ENCODE data around the gene ADAM29. TPM values are rescaled to one million over a fixed set of nuclear protein-coding genes. Genes with fewer than 3 reads are reported as not detected.
"Not testable (repeated sequence)": the region's sequence is repeated elsewhere in the genome, so short reads cannot be mapped to it uniquely, and the experiment has no call there.

Gene ADAM29
- total RNA-seq: not detected

DNA sequence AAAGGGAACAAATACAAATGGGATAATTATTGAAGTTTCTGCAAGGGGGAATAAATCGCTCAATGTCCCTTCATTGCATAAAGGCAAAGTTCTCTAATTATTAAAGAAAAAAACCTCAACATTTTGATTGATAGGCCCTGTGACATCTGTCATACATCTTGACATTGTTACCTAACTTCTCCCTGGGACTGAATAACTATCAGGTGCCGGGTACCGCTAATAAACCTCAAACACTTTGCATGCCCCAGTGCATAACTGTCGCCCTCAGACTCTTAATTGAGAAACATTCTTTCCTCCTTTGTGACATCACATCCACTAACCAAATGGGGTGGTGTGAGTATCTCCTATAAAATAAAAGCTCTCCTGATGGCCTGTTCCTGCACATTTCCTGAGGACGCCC is at the start of gene ADAM29:
TSS of gene ADAM29 (plus strand) at position 301 of the 400 bp plus-strand sequence. CDS start 57,168 bp downstream, outside the sequence.
- no peak for DNase-seq
- Histone ChIP-seq H3K27ac (no peak within 1 kb of the TSS), H3K4me3 (no peak within 1 kb of the TSS), H3K9me3 (no peaks in the 10 kb centered on the region), H3K27me3 (no peaks in the 10 kb centered on the region), H3K36me3 (no peaks in the 10 kb centered on the region), H3K4me1 (no peaks in the 10 kb centered on the region)
- TF ChIP-seq POLR2A (IDR thresholded peaks at IDR 0.05): no peak
- TF ChIP-seq, protein P1, sequence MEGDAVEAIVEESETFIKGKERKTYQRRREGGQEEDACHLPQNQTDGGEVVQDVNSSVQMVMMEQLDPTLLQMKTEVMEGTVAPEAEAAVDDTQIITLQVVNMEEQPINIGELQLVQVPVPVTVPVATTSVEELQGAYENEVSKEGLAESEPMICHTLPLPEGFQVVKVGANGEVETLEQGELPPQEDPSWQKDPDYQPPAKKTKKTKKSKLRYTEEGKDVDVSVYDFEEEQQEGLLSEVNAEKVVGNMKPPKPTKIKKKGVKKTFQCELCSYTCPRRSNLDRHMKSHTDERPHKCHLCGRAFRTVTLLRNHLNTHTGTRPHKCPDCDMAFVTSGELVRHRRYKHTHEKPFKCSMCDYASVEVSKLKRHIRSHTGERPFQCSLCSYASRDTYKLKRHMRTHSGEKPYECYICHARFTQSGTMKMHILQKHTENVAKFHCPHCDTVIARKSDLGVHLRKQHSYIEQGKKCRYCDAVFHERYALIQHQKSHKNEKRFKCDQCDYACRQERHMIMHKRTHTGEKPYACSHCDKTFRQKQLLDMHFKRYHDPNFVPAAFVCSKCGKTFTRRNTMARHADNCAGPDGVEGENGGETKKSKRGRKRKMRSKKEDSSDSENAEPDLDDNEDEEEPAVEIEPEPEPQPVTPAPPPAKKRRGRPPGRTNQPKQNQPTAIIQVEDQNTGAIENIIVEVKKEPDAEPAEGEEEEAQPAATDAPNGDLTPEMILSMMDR (IDR thresholded peaks at IDR 0.05): no peak

DNA sequence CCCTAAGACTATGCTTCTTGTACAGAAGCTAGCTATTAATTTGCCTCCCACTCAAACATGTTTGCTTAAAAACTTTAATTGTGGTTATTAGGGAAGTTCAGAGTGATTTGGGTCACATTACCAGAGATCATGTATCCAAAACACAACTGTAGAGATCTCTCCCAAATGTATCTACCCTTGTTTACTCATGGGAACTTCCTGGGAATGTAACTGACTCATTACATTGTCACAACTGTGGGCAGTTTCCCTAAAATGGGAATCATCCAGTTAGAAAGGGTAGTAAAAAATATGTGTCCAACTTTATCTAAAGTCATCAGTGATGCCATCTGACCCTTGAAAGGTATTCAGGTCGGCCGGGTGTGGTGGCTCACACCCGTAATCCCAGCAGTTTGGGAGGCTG is 48.8 kb upstream of the ADAM29 start:
- Histone ChIP-seq H3K4me1 (no peaks in the 10 kb centered on the region), H3K27me3 (no peaks in the 10 kb centered on the region), H3K4me3 (no peak overlapping the region), H3K36me3 (no peaks in the 10 kb centered on the region), H3K9me3 (no peaks in the 10 kb centered on the region), H3K27ac (no peak overlapping the region)
- TF ChIP-seq, protein P1 (IDR thresholded peaks at IDR 0.05): no peak
- TF ChIP-seq POLR2A (IDR thresholded peaks at IDR 0.05): no peak
- DNase-seq: no peak

DNA sequence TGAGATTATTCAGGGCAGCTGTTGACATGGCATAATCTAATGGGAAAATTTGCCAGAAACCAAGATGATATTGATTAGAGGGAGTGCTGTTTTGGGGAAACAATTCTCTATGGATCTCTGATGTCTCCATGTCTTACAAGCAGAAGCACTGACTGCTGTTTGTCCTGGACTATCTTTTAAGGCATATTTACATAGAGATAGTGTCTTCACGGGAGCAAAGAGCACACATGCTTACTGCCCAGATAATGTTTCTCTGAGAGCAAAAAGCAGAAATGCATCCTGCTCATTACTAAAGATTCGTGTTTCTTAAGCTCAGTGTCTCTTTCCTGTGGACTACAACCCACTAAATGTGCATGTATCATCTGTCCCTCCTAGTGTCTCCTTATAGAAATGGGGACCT is 47.8 kb upstream of the ADAM29 start:
- no peak overlapping the region for H3K27ac ChIP-seq
- H3K27me3 ChIP-seq: no peaks in the 10 kb centered on the region
- H3K4me3 ChIP-seq: no peak overlapping the region
- H3K4me1 ChIP-seq: no peaks in the 10 kb centered on the region
- DNase-seq: no peak
- H3K9me3 ChIP-seq: no peaks in the 10 kb centered on the region
- no peaks in the 10 kb centered on the region for H3K36me3 ChIP-seq
- TF ChIP-seq, protein P1 (IDR thresholded peaks at IDR 0.05): no peak
- TF ChIP-seq POLR2A (IDR thresholded peaks at IDR 0.05): no peak

DNA sequence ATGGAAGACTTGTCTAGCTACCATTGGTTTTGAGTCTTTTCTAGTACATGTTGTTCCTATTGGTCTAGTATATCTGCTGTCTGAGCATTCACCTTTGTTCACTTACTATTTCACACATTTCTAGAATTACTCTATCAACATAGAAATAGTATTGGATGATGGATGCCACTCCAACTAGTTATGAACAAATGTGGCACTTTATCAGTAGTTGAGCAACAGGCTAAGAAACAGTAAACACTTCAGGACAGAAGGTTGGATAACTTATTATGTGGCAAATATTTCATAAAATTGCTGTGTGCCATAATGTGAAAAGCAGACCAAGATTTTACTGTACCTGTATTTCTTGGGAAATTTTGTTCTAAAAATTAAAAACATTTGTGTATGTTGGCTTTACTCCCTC is 46.8 kb upstream of the ADAM29 start:
- H3K9me3 ChIP-seq: no peaks in the 10 kb centered on the region
- no peaks in the 10 kb centered on the region for H3K27me3 ChIP-seq
- no peak overlapping the region for H3K27ac ChIP-seq

DNA sequence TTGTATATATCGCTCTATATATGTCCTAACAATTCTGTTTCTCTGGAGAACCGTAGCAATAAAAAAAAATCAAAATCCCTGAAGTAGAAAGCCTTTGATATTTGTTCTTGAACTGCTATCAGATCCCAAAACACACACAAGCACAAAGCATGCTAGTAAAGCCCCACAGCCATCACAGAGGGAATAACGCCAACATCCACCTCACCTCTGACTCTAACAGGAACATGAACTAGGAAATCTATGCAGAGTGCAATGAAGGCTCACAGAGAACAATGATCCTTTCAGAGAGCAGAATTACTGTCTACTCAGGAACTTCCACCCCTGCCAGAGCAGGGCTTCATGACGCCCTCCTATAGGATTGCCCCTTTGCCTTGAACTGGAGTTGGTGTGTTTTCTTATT is 45.0 kb upstream of the ADAM29 start:
- DNase-seq, H3K27me3 ChIP-seq, H3K9me3 ChIP-seq, H3K4me3 ChIP-seq, H3K4me1 ChIP-seq, H3K36me3 ChIP-seq: not testable (repeated sequence)
- H3K27ac ChIP-seq: peak overlapping the region in 1 of 4 donors; percentile 47

More for the DNA sequence above, 46.8 kb upstream of the ADAM29 start:
- DNase-seq: no peak
- Histone ChIP-seq H3K4me1 (no peaks in the 10 kb centered on the region), H3K4me3 (no peak overlapping the region), H3K36me3 (no peaks in the 10 kb centered on the region)
- TF ChIP-seq, protein P1 (IDR thresholded peaks at IDR 0.05): no peak
- TF ChIP-seq POLR2A (IDR thresholded peaks at IDR 0.05): no peak

DNA sequence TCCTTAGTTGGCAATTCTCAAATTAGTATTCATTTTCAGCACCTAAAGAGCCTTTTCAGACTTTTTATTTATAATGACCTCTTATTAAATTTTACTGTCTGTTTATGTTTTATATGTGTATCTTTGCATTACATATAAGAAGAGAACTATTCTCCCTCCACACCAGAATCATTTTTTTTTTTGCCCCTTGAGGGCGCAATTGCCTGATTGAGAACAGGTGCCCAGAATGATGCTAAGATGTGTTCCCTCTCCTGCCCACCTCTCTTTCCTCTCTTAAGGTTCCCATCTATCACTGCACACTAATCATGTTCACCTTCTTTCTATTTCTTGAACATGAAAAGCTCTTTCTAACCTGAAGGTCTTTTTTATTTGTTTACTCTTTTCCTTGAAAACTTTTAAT is 44.2 kb upstream of the ADAM29 start:
- Histone ChIP-seq H3K36me3 (no peaks in the 10 kb centered on the region), H3K9me3 (no peaks in the 10 kb centered on the region), H3K4me1 (no peaks in the 10 kb centered on the region), H3K27me3 (no peaks in the 10 kb centered on the region), H3K27ac (peak overlapping the region in 1 of 4 donors; percentile 11), H3K4me3 (no peak overlapping the region)
- no peak for TF ChIP-seq POLR2A (IDR thresholded peaks at IDR 0.05)
- TF ChIP-seq, protein P1 (IDR thresholded peaks at IDR 0.05): peak in 3 of 6 experiments; percentile 23 to 38 (median 24)
- peak in 1 of 3 donors; percentile 51 for DNase-seq

All from Peyer's patch (tissue), 4 donors.